SK-N-SH (cell line): ENCODE measurements around the gene ITGBL1.

Experiments used
- CTCF ChIP-seq: fragments of 200-600 bp; sonication (generic); IDR thresholded peaks from 2 replicates; pipeline ENCODE4 v1.6.1; 2017; ENCODE audit warnings: antibody characterized with exemption, mild to moderate bottlenecking, moderate library complexity
- EP300 ChIP-seq, 2 experiments: IDR thresholded peaks; 2 replicates each; pipeline versions ENCODE4 v1.4.0 to v1.6.1; 2012; ENCODE audit warnings: borderline replicate concordance in 1 of 2, low read depth in 1 of 2, low read length in 1 of 2
- EZH2phosphoT487 ChIP-seq: fragments of 200-600 bp; sonication (generic); IDR thresholded peaks from 2 replicates; pipeline ENCODE4 v1.6.1; 2017; ENCODE audit warnings: low read depth, mixed run types, mild to moderate bottlenecking, antibody characterized with exemption, moderate library complexity, borderline replicate concordance
- MXI1 ChIP-seq: IDR thresholded peaks from 2 replicates; pipeline ENCODE4 v1.6.1; 2012; ENCODE audit warnings: mild to moderate bottlenecking, low read depth, low read length, improper control_type of control experiment
- RAD21 ChIP-seq: IDR thresholded peaks from 2 replicates; pipeline ENCODE4 v1.6.1; 2012; ENCODE audit warnings: mild to moderate bottlenecking, low read length
- RCOR1 ChIP-seq: fragments of 150-350 bp; IDR thresholded peaks from 2 replicates; pipeline ENCODE4 v1.6.1; 2017; ENCODE audit warnings: antibody characterized with exemption, low read length
- TAF1 ChIP-seq: IDR thresholded peaks from 2 replicates; pipeline ENCODE4 v1.6.1; 2012; ENCODE audit warnings: low read depth, mild to moderate bottlenecking, low read length, moderate library complexity, borderline replicate concordance
- TEAD4 ChIP-seq: IDR thresholded peaks from 2 replicates; pipeline ENCODE4 v1.4.0; 2012; ENCODE audit warnings: mild to moderate bottlenecking, borderline replicate concordance; ENCODE audit not compliant: insufficient read depth
- TF ChIP-seq, protein P1 (sequence below): fragments of 150-350 bp; IDR thresholded peaks from 2 replicates; pipeline ENCODE4 v1.6.1; 2017; ENCODE audit warnings: antibody characterized with exemption, low read length, low read depth, borderline replicate concordance

GRCh38 chr13:101416181-101417042, 36.1 kb upstream of the ITGBL1 start, which contains the start of gene NALCN:
- TF ChIP-seq CTCF (no peak), MXI1 (peak; percentile 9; the same call in 1 of the 2 replicates), EZH2phosphoT487 (no peak), EP300 (IDR thresholded peaks at IDR 0.05; ENCODE audit: borderline replicate concordance in 1 of 2, low read depth in 1 of 2, low read length in 1 of 2) (no peak), TEAD4 (no peak), TAF1 (no peak), RAD21 (no peak), RCOR1 (no peak)
- TF ChIP-seq, protein P1, sequence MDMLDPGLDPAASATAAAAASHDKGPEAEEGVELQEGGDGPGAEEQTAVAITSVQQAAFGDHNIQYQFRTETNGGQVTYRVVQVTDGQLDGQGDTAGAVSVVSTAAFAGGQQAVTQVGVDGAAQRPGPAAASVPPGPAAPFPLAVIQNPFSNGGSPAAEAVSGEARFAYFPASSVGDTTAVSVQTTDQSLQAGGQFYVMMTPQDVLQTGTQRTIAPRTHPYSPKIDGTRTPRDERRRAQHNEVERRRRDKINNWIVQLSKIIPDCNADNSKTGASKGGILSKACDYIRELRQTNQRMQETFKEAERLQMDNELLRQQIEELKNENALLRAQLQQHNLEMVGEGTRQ = no peak
